Activated T-cell treated with anti-CD3 and anti-CD28 coated beads, Interleukin-2, amount 50 U/mL, for 72 hours (primary cell): ENCODE results near the gene EFHC2. TPM values are rescaled to one million over a fixed set of nuclear protein-coding genes. Genes with fewer than 3 reads are reported as not detected.
"Not testable (repeated sequence)": the region's sequence is repeated elsewhere in the genome, so short reads cannot be mapped to it uniquely, and the experiment has no call there.

Experiments used
- ATAC-seq, 2 donors: fragments of 150-1000 bp; cut with Tn5 transposase; replicated peaks in 1 of 2; 2 replicates each; pipeline ENCODE4 v1.10.0; 2021; ENCODE audit warnings: moderate library complexity in 2 of 2, mild to moderate bottlenecking in 1 of 2
- DNase-seq, 2 donors: peaks; one replicate each; pipeline ENCODE4 v3.0.0; 2021 to 2022; ENCODE audit warnings: mixed read lengths in 1 of 2
- H3K27ac Mint-ChIP-seq: one replicate; pipeline ENCODE4 v1.8.0; 2022; ENCODE audit warnings: mild to moderate bottlenecking, moderate library complexity, mixed read lengths
- H3K27me3 Mint-ChIP-seq: one replicate; pipeline ENCODE4 v1.8.0; 2022; ENCODE audit warnings: low read depth, mixed read lengths
- H3K36me3 Mint-ChIP-seq, 2 donors: one replicate each; pipeline ENCODE4 v1.8.0; 2022; ENCODE audit warnings: mixed read lengths in 2 of 2, mild to moderate bottlenecking in 1 of 2; ENCODE audit not compliant: insufficient read depth in 2 of 2
- H3K4me1 Mint-ChIP-seq: one replicate; pipeline ENCODE4 v1.8.0; 2022; ENCODE audit warnings: low read depth, mixed read lengths
- H3K4me3 Mint-ChIP-seq, 2 donors: one replicate each; pipeline ENCODE4 v1.8.0; 2022; ENCODE audit warnings: mild to moderate bottlenecking in 2 of 2, mixed read lengths in 2 of 2, moderate library complexity in 2 of 2
- H3K9me3 Mint-ChIP-seq, 2 donors: one replicate each; pipeline ENCODE4 v1.8.0; 2022; ENCODE audit warnings: mixed read lengths in 2 of 2
- total RNA-seq, 2 donors: library from RNA; stranded (reverse); gene quantifications; one replicate each; pipeline ENCODE4 v1.2.3, GENCODE V29; 2022

EFHC2 gene
- total RNA-seq, 2 donors from 2014 or later = 0.53 to 0.79 TPM

- Mint-ChIP-seq H3K4me3 (no peak overlapping the region), H3K27ac (no peak overlapping the region), H3K36me3 (no peaks in the 10 kb centered on the region), H3K27me3 (peaks cover 6% of the 10 kb centered on the region), H3K9me3 (no peaks in the 10 kb centered on the region), H3K4me1 (peaks cover 5% of the 10 kb centered on the region)
- no peak for DNase-seq
- ATAC-seq = no peak
Observed at GRCh38 chrX:44216171-44216570, 127.3 kb downstream of the EFHC2 start.

- Mint-ChIP-seq H3K27ac (no peak overlapping the region), H3K36me3 (no peaks in the 10 kb centered on the region), H3K4me1 (no peaks in the 10 kb centered on the region), H3K9me3 (no peaks in the 10 kb centered on the region), H3K4me3 (no peak overlapping the region), H3K27me3 (peaks cover 38% of the 10 kb centered on the region)
- no peak for ATAC-seq
- no peak for DNase-seq
Observed at GRCh38 chrX:44203791-44204190, 139.7 kb downstream of the EFHC2 start.

GRCh38 chrX:44202596-44202995 lies 140.9 kb downstream of the EFHC2 start:
- Mint-ChIP-seq H3K36me3 (no peaks in the 10 kb centered on the region), H3K27ac (no peak overlapping the region), H3K4me1 (no peaks in the 10 kb centered on the region), H3K9me3 (no peaks in the 10 kb centered on the region), H3K4me3 (no peak overlapping the region), H3K27me3 (peaks cover 40% of the 10 kb centered on the region)
- ATAC-seq = no peak
- DNase-seq = no peak

GRCh38 chrX:44189116-44189515 lies 154.4 kb downstream of the EFHC2 start:
- Mint-ChIP-seq H3K9me3 (no peaks in the 10 kb centered on the region), H3K4me1 (no peaks in the 10 kb centered on the region), H3K4me3 (no peak overlapping the region), H3K27me3 (no peaks in the 10 kb centered on the region), H3K27ac (no peak overlapping the region), H3K36me3 (no peaks in the 10 kb centered on the region)
- ATAC-seq = no peak
- no peak for DNase-seq

GRCh38 chrX:44187915-44188314 lies 155.6 kb downstream of the EFHC2 start:
- ATAC-seq = not testable (repeated sequence)

GRCh38 chrX:44183329-44183728 lies 160.1 kb downstream of the EFHC2 start:
- H3K4me1 Mint-ChIP-seq = no peaks in the 10 kb centered on the region
- H3K36me3 Mint-ChIP-seq = no peaks in the 10 kb centered on the region
- no peak for DNase-seq
- no peaks in the 10 kb centered on the region for H3K9me3 Mint-ChIP-seq
- no peak for ATAC-seq
- no peak overlapping the region for H3K4me3 Mint-ChIP-seq
- H3K27ac Mint-ChIP-seq = no peak overlapping the region
- H3K27me3 Mint-ChIP-seq = peaks cover 2% of the 10 kb centered on the region

More at GRCh38 chrX:44187915-44188314, 155.6 kb downstream of the EFHC2 start:
- DNase-seq, H3K4me1 Mint-ChIP-seq, H3K36me3 Mint-ChIP-seq, H3K27ac Mint-ChIP-seq, H3K4me3 Mint-ChIP-seq, H3K27me3 Mint-ChIP-seq, H3K9me3 Mint-ChIP-seq: not testable (repeated sequence)

- H3K4me1 Mint-ChIP-seq = no peaks in the 10 kb centered on the region
- H3K4me3 Mint-ChIP-seq = no peak overlapping the region
- H3K27ac Mint-ChIP-seq = no peak overlapping the region
- H3K9me3 Mint-ChIP-seq = peaks cover 2% of the 10 kb centered on the region in 2 donors
- peaks cover 3 to 7% of the 10 kb centered on the region in 2 donors for H3K36me3 Mint-ChIP-seq
- no peak for DNase-seq
- peaks cover 16% of the 10 kb centered on the region for H3K27me3 Mint-ChIP-seq
- no peak for ATAC-seq
Observed at GRCh38 chrX:44178274-44179053, 165.0 kb downstream of the EFHC2 start.

GRCh38 chrX:44175455-44175854 lies 168.0 kb downstream of the EFHC2 start:
- no peak overlapping the region for H3K4me3 Mint-ChIP-seq
- peaks cover 16% of the 10 kb centered on the region for H3K27me3 Mint-ChIP-seq
- peaks cover 3 to 7% of the 10 kb centered on the region in 2 donors for H3K36me3 Mint-ChIP-seq
- H3K27ac Mint-ChIP-seq = no peak overlapping the region
- peaks cover 2% of the 10 kb centered on the region in 2 donors for H3K9me3 Mint-ChIP-seq
- DNase-seq (no peak), ATAC-seq (no peak)
- no peaks in the 10 kb centered on the region for H3K4me1 Mint-ChIP-seq

- Mint-ChIP-seq H3K4me1 (no peaks in the 10 kb centered on the region), H3K27ac (no peak overlapping the region), H3K36me3 (peaks cover 3 to 7% of the 10 kb centered on the region in 2 donors), H3K27me3 (peaks cover 16% of the 10 kb centered on the region), H3K9me3 (peaks cover 2% of the 10 kb centered on the region in 2 donors), H3K4me3 (no peak overlapping the region)
- no peak for DNase-seq
- ATAC-seq = no peak
Observed at GRCh38 chrX:44174061-44174460, 169.4 kb downstream of the EFHC2 start.

GRCh38 chrX:44173219-44173618 lies 170.3 kb downstream of the EFHC2 start:
- no peak overlapping the region for H3K27ac Mint-ChIP-seq
- H3K27me3 Mint-ChIP-seq = peaks cover 12% of the 10 kb centered on the region
- peaks cover 3 to 7% of the 10 kb centered on the region in 2 donors for H3K36me3 Mint-ChIP-seq
- H3K4me1 Mint-ChIP-seq = no peaks in the 10 kb centered on the region
- DNase-seq (no peak), ATAC-seq (no peak)
- H3K9me3 Mint-ChIP-seq = peaks cover 2% of the 10 kb centered on the region in 2 donors
- no peak overlapping the region for H3K4me3 Mint-ChIP-seq

GRCh38 chrX:44167116-44167515 lies 176.4 kb downstream of the EFHC2 start:
- H3K36me3 Mint-ChIP-seq = no peaks in the 10 kb centered on the region
- H3K4me1 Mint-ChIP-seq = no peaks in the 10 kb centered on the region
- no peak for DNase-seq
- H3K9me3 Mint-ChIP-seq = no peaks in the 10 kb centered on the region
- H3K27ac Mint-ChIP-seq = no peak overlapping the region
- ATAC-seq = no peak
- H3K27me3 Mint-ChIP-seq = peaks cover 5% of the 10 kb centered on the region
- H3K4me3 Mint-ChIP-seq = no peak overlapping the region

GRCh38 chrX:44162964-44163475 lies 180.5 kb downstream of the EFHC2 start:
- ATAC-seq (no peak), DNase-seq (no peak)
- H3K4me1 Mint-ChIP-seq = no peaks in the 10 kb centered on the region
- peaks cover 0 to 2% of the 10 kb centered on the region in 2 donors for H3K9me3 Mint-ChIP-seq
- H3K36me3 Mint-ChIP-seq = no peaks in the 10 kb centered on the region
- H3K4me3 Mint-ChIP-seq = no peak overlapping the region
- no peak overlapping the region for H3K27ac Mint-ChIP-seq
- H3K27me3 Mint-ChIP-seq = peaks cover 10% of the 10 kb centered on the region

- H3K27ac Mint-ChIP-seq = no peak overlapping the region
- ATAC-seq = no peak
- DNase-seq = no peak
- no peak overlapping the region for H3K4me3 Mint-ChIP-seq
- H3K27me3 Mint-ChIP-seq = peaks cover 22% of the 10 kb centered on the region
- no peaks in the 10 kb centered on the region for H3K36me3 Mint-ChIP-seq
- peaks cover 2% of the 10 kb centered on the region in 2 donors for H3K9me3 Mint-ChIP-seq
- no peaks in the 10 kb centered on the region for H3K4me1 Mint-ChIP-seq
Observed at GRCh38 chrX:44157858-44158257, 185.6 kb downstream of the EFHC2 start.

GRCh38 chrX:44157283-44157682 lies 186.2 kb downstream of the EFHC2 start:
- no peak overlapping the region for H3K27ac Mint-ChIP-seq
- no peak for ATAC-seq

More at GRCh38 chrX:44157283-44157682, 186.2 kb downstream of the EFHC2 start:
- Mint-ChIP-seq H3K4me1 (no peaks in the 10 kb centered on the region), H3K36me3 (no peaks in the 10 kb centered on the region), H3K4me3 (no peak overlapping the region), H3K27me3 (peaks cover 23% of the 10 kb centered on the region), H3K9me3 (peaks cover 2% of the 10 kb centered on the region in 2 donors)
- DNase-seq = no peak
